Measurements from ENCODE around the gene SRSF3.
A peak's percentile ranks its signal among the peaks of the same experiment; 100 is the strongest.
"Not testable (repeated sequence)": the region's sequence is repeated elsewhere in the genome, so short reads cannot be mapped to it uniquely, and the experiment has no call there.

Gene SRSF3

DNA sequence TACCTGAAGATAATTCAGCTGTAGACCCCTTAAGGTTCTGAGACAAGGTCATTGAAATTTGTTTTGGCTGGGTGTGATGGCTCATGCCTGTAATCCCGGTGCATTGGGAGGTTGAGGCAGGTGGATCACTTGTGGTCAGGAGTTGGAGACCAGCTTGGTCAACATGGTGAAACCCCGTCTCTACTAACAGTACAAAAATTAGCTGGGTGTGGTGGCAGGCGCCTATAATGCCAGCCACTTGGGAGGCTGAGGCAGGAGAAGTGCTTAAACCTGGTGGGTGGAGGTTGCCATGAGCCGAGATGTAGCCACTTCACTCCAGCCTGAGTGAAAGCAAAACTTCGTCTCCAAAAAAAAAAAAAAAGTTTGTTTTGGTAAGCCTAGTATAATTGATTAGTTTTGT, 11.0 kb downstream of the SRSF3 start:
- DNase-seq (ENCODE audit: low spot score) = no peak

DNA sequence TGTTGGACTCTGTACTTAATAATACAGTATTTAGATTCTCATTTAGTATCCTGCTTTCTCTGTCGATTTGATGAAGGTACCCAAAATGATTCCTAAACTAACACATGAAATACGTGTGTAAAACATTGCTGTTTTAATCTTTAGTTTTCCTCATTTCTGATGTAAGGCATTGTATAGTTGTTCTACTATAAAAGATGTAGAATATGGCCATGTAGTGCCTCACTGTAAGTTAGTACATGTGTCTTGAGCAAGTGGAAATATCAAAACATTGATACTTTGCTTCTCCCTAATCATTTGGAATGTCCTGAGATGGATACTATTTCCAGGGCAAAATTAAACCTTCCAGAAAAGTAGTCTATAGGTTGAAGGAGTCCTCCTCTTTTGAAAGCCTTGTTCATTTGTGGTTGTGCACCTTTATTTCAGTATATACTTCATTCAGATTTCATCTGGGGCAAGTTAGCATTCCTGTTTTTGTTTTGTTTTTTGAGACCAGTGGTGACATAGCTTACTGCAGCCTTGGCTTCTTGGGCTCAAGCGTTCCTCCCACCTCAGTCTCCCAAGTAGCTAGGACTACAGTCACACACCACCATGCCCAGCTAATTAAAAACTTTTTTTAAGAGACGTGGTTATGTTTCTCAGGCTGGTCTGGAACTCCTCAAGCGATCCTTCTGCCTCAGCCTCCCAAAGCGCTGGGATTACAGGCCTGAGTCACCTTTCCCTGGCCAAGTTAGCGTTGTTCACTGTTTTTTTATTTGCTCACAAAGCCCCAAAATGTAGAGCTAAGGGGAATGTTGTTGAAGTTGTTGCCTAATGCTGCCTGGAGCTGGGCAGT, 11.6 kb downstream of the SRSF3 start:
- no peak for DNase-seq (ENCODE audit: low spot score)

GRCh38 chr6:36607305-36607682, 13.1 kb downstream of the SRSF3 start:
- not testable (repeated sequence) for DNase-seq (ENCODE audit: low spot score)

DNA sequence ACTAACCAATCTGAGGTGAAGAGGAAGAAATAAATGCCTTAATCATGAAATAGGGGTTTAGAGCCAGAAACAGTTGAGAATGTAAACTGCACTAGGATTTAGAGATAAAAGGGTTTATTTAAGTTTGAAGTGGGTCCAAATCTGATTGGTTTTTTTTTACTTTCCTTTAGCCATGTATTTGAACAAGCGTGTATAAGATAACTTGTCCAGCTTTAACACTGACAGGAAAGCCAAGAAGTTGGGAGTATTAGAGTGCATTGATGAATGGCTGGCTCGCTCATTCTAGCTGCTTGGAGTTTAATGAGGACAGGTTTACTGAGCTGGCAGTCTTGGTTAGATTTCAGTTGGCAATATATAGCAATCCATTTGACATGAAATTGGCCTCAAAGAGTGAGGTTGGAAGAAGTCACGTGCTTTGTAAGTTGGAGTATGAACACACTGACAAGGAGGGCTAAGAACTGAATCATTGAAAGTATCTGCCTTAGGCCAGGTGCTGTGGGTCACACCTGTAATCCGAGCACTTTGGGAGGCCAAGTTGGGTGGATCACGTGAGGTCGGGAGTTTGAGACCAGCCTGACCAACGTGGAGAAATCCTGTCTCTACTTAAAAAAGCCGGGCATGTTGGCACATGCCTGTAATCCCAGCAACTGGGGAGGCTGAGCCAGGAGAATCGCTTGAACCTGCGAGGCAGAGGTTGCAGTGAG, 13.7 kb downstream of the SRSF3 start:
- DNase-seq (ENCODE audit: low spot score) = no peak

- DNase-seq (ENCODE audit: low spot score) = no peak
Measured at GRCh38 chr6:36608788-36609563, 14.8 kb downstream of the SRSF3 start.

GRCh38 chr6:36609582-36609981, 15.4 kb downstream of the SRSF3 start:
- no peak for DNase-seq (ENCODE audit: low spot score)

DNA sequence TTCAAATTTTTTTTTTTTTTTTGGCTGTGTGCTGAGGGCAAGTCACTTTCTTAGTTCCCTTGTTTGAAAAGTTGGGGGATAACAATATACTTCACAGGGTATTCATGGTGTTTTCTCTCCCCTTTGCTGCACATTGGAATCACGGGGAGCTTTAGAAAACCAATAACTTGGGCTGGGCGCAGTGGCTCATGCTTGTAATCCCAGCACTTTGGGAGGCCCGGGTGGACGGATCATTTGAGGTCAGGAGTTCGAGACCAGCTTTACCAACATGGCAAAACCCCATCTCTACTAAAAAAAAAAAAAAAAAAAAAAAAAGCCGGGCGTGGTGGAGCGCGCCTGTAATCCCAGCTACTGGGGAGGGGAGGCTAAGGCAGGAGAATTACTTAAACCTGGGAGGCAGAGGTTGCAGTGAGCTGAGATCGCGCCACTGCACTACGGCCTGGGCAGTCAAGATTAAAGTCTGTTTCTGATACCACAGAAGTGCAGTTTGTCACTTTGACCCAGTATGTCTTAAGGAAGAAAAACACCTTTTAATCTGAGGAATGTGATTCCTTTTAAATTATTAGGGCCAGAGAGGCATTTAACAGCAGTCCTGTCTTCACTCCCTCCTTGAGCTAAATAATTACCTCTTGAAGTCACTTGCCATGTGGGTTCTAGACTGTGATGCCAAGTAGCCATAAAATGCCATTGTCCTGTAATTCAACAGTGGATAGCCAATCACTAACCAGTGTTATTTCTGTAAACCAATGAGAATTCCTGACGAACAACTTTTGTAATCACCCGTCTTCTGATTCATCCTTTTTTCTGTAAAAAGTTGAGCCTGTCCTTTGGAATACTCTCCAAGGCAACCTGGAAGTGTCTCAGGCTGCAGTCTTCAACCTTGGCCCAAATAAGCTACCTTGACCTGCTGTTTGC, 16.1 kb downstream of the SRSF3 start:
- no peak for DNase-seq (ENCODE audit: low spot score)

GRCh38 chr6:36610956-36611336, 16.8 kb downstream of the SRSF3 start:
- DNase-seq (ENCODE audit: low spot score) = no peak

DNA sequence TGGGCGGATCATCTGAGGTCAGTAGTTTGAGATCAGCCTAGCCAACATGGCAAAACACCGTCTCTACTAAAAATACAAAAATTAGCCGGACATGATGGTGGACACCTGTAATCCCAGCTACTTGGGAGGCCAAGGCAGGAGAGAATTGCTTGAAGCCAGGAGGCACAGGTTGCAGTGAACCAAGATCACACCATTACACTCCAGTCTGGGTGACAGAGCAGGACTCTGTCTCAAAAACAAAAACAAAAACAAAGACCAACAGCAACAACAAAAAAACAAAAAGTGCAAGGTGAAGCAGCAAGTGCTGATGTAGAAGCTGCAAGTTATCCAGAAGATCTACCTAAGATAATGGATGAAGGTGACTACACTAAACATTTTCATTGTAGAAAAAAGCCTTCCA, 17.5 kb downstream of the SRSF3 start:
- DNase-seq (ENCODE audit: low spot score) = not testable (repeated sequence)

DNA sequence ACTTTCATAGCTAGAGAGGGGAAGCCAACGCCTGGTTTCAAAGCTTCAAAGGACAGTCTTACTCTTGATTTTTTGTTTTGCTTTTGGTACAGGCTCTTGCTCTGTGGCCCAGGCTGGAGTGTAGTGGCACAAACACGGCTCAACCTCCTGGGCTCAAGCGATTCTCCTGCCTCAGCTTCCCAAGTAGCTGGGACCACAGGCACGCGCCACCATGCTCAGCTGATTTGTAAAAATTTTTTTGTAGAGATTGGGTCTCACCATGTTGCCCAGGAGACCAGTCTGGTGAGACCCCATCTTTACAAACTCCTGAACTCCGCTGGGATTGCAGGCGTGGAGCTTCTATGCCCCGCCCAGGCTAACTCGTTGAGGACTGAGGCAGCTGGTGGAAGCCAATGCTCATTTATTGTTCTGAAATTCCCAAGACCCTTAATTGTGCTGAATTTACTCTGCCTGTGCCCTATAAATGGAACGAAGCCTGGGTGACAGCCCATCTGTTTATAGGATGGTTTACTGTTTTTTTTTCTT, 18.0 kb downstream of the SRSF3 start:
- no peak for DNase-seq (ENCODE audit: low spot score)

DNA sequence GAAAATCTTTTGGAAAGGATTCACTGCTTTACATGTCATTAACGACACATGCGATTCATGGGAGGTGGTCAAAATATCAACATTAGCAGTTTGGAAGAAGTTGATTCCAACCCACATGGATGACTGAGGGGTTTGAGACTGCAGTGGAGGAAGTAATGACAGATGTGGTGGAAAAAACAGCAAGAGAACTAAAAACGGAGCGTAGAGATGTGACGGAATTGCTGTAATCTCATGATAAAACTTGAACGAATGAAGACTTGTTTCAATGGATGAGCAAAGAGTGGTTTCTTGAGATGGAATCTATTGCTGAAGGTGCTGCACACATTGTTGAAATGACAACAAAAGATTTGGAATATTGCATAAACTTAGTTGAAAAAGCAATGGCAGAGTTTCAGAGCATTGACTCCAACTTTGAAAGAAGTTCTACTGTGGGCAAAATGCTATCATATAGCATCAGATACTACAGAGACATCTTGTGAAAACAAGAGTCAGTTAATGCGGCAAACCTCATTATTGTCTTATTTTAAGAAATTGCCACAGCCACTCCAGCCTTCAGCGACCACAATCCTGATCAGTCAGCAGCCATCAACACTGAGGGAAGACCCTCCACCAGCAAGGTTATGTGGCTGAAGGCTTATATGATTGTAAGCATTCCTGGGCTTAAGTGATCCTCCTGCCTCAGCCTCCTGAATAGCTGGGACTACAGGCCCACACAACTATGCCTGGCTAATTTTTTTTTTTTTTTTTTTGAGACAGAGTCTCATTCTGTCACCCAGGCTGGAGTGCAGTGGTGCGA, 19.2 kb downstream of the SRSF3 start:
- DNase-seq (ENCODE audit: low spot score) = no peak

DNA sequence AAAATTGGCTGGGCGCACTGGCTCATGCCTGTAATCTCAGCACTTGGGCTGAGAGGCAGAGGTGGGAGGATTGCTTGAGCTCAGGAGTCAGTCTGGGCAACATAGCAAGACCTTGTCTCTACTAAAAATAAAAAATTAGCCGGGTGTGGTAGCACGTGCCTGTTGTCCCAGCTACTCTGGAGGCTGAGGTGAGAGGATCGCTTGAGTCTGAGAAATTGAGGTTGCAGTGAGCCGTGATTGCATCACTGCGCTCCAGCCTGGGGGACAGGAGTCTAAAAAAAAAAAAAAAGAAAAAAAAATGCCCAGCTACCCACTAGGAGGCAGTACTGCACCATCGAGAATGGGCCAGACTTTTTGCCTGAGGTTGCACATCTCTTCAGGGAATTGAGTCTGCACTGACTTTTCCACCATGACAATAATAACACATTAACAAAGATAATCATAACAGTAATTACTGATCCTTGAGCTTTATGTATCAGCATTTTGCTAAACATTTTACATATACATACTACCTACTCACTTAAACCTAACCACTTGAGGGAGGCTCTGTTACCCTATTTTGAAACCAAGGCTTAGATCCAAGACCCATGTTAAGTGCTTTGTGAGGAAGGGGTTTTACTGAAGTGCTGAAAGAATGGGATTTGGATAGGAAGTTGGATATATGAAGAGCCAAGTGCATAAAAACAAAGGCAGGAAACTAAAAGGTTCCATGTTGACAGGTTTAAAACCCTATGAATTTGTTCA, 21.0 kb downstream of the SRSF3 start:
- DNase-seq (ENCODE audit: low spot score) = peak; percentile 72

DNA sequence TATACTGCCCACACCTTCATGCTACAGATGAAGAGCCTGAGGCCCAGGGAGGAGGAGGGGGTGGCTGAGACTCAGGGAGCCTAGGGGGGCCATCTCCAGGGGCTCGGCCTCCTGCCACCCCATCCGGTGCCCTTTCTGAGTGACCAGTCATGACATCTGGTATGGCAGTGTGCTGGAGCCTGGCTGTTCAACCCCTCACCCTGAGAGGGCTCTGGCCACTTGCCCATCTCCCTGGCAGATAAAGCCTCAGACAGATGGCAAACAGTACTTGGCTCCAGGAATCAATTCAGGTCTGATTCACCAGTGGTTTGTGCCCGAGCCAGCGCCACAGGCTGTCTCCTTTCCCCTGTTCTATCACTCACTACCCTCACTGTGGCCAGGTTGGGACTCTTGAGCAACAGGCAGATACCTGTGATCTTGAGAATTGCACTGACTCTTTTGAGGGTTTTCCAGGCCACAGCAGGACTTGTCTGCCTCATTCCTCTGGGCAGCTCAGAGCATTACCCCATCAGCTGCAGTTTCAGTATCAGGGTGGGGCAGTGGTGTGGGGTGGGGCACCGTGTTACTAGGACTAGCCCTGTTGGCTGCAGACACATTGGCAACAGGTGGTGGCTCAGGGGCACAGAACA, 22.8 kb downstream of the SRSF3 start:
- DNase-seq (ENCODE audit: low spot score) = peak; percentile 52

DNA sequence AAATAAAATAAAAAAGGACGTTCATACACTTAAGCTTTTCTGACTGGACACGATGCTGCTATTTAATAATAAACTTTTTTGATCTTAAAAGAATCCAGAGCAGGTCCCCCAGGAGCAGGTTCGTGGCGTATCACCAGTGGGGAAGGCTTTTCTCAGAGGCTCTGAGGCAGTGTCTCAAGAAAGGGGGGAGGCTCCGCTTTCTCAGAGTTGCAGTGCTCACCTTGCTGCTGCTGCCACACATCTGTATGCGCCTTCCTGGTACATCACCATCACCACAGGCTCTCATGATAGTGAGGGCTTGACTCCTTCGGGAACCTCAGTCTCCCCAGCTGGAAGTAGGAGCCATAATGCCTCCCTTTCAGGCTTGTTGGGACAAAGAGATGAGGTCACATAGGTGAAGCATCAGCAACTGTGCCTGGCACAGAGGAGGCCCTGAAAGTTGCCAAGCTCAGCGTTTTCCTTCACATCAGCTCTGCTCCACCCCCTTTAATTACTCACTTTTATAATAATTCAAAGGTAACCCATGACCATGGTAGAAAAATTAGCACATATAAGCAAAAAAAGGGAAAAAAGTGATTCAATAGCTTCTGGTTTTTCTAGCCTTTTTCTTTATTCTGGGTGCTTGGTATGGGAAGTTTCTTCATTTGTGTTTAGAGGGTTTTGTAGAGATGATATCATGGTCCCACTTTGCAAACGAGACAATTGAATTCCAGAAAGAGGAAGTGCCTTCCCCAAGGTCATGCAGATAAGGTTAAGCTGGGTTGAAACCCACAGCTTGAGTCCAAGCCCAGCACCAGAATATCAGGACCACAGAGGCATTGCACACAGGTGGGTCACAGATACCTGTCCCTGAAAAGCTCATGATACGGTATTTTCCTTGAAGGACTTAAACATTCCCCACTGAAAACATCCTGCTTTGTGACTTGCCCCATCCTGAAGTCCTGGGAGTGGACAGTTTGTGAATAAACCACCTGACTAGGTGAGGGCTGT, 24.5 kb downstream of the SRSF3 start:
- DNase-seq (ENCODE audit: low spot score) = no peak

DNA sequence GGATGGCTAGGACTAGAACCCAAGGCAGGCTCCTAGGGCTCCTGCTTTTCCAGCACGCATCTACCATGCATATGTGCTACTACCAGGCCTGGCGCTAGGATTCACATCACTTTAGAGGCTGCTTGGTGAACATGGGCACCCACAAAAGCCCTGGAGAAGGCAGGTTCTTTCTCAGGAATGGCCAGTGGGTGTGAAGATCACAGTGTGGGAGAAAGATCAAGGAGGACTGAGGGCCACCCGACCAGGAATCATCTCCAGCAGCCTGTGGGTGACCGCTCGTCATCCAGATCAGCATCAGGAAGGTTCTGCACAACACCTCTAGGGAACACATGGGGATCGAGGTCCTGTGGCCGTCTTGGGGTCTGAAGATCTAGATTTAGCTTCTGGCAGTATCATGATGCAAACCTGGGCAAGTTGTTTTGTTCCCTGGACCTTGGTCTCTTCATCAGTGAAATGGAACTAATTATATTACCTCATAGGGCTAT, 27.3 kb downstream of the SRSF3 start:
- DNase-seq (ENCODE audit: low spot score) = no peak

- DNase-seq (ENCODE audit: low spot score) = no peak
Measured at GRCh38 chr6:36622901-36623546, 28.9 kb downstream of the SRSF3 start.
